Testis (tissue), 3 donors: ENCODE data around the gene DNAJC4. TPM values are rescaled to one million over a fixed set of nuclear protein-coding genes. Genes with fewer than 3 reads are reported as not detected.

Experiments used
- DNase-seq: peaks from one replicate; pipeline ENCODE4 v3.0.0-alpha.2; 2019
- H3K27ac ChIP-seq, 2 donors: fragments of 200-600 bp; sonication (generic); one replicate each; pipeline ENCODE4 v1.5.1; 2019
- H3K27me3 ChIP-seq: fragments of 200-600 bp; sonication (generic); one replicate; pipeline ENCODE4 v1.5.1; 2019
- H3K36me3 ChIP-seq: fragments of 200-600 bp; sonication (generic); one replicate; pipeline ENCODE4 v1.5.1; 2017; ENCODE audit warnings: low read depth; ENCODE audit errors: missing control alignments
- H3K4me1 ChIP-seq: fragments of 200-600 bp; sonication (generic); one replicate; pipeline ENCODE4 v1.5.1; 2019
- H3K4me3 ChIP-seq, 2 donors: fragments of 200-600 bp; sonication (generic); one replicate each; pipeline ENCODE4 v1.5.1; 2017 to 2019
- H3K9me3 ChIP-seq: fragments of 200-600 bp; sonication (generic); one replicate; pipeline ENCODE4 v1.5.1; 2017
- POLR2A ChIP-seq: fragments of 450-650 bp; IDR thresholded peaks from one replicate; pipeline ENCODE4 v1.6.1; 2017; ENCODE audit warnings: antibody characterized with exemption, mild to moderate bottlenecking, moderate library complexity
- WGBS, 2 donors: methylation state at CpG; one replicate each; pipeline ENCODE4 v1.1.5; 2018; 5-methylcytosine and 5-hydroxymethylcytosine counted together
- intact Hi-C: fragments of 100-400 bp; cut with DNase I; formaldehyde crosslinking; loops from one replicate; pipeline ENCODE4 v1.15.1; 2023; ENCODE audit warnings: low total_unique reads
- polyA plus RNA-seq: library from polyadenylated mRNA; stranded (reverse); fragments of 350-450 nt; fragmentation: Illumina TruSeq; extraction: RNeasy Lipid Tissue Mini Kit (QIAGEN cat#74804); gene quantifications from one replicate; pipeline ENCODE4 v1.2.3, GENCODE V29; 2014; ENCODE audit warnings: low read depth, low replicate concordance; ENCODE audit not compliant: insufficient read depth
- total RNA-seq, 2 donors: library from RNA; depleted of rRNA; stranded (reverse); fragments of >200 nt; gene quantifications; one replicate each; pipeline ENCODE4 v1.2.3, GENCODE V29; 2016
- TF ChIP-seq, protein P1 (sequence below), 3 experiments: fragments of 450-650 bp in 2 of 3; fragments of 200-600 bp in 1 of 3; sonication (generic) in 1 of 3; IDR thresholded peaks; one replicate each; pipeline ENCODE4 v1.5.1; 2016 to 2019; ENCODE audit warnings: antibody characterized with exemption in 3 of 3, mild to moderate bottlenecking in 2 of 3, moderate library complexity in 1 of 3

DNAJC4 gene
- total and polyA plus RNA-seq, 3 donors from 2014 or later: 105 to 303 (median 254) TPM

DNA sequence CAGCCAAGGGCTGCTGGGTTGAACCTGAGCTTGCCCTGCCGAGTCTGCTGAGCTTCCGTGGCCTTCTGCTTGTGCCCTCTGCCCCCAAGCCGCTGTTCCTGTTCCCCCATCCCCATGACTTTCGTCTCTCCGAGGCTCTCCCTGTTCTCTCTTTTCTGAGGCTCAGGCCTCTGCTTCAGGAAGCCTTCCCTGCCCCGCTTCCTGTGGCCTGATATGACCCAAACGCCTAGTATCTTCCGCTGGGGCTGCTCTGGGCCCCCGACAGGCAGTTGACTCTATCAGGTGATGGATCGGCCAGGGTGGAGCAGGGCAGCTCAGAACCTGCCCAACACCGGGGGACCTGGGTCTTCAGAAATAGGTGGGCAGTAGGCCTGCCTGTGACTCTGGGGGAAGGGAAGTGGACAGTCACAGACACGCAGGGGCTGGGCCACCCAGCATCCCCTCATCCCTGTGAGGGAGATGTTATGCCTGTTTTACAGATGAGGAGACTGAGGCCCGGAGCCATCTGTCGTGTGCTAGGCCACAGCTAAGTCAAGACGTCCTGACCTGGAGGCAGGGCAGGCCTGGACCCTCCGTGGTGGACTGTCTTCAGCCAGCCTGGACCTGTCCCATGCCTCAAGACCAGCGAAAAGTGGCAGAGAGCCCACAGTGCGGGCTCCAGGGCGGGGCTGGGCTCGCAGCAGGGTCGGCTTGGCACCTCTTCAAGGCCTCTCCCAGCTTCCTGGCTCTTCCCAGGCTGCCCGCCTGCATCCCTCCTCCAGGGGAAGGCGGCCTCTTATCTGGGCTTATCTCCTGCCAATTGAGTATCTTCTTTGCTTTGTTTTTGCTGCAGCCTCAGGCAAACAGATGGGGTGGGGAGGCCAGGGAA lies 37.9 kb downstream of the DNAJC4 start:
- WGBS, 2 donors: 20 to 24% methylated on average over 16 to 23 of the region's 23 CpGs
- Histone ChIP-seq H3K4me3 (peak overlapping the region in 1 of 2 donors; percentile 67), H3K36me3 (no peaks in the 10 kb centered on the region), H3K4me1 (peaks cover 43% of the 10 kb centered on the region), H3K27me3 (no peaks in the 10 kb centered on the region), H3K9me3 (no peaks in the 10 kb centered on the region), H3K27ac (peak overlapping the region; percentile 86 to 94)
- peak; percentile 94 for DNase-seq
- TF ChIP-seq POLR2A: no peak
- TF ChIP-seq, protein P1, sequence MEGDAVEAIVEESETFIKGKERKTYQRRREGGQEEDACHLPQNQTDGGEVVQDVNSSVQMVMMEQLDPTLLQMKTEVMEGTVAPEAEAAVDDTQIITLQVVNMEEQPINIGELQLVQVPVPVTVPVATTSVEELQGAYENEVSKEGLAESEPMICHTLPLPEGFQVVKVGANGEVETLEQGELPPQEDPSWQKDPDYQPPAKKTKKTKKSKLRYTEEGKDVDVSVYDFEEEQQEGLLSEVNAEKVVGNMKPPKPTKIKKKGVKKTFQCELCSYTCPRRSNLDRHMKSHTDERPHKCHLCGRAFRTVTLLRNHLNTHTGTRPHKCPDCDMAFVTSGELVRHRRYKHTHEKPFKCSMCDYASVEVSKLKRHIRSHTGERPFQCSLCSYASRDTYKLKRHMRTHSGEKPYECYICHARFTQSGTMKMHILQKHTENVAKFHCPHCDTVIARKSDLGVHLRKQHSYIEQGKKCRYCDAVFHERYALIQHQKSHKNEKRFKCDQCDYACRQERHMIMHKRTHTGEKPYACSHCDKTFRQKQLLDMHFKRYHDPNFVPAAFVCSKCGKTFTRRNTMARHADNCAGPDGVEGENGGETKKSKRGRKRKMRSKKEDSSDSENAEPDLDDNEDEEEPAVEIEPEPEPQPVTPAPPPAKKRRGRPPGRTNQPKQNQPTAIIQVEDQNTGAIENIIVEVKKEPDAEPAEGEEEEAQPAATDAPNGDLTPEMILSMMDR (IDR thresholded peaks at IDR 0.05): no peak
- intact Hi-C loops: no loop called here

- peak; percentile 51 for DNase-seq
- Histone ChIP-seq H3K4me1 (peaks cover 42% of the 10 kb centered on the region), H3K4me3 (peak overlapping the region; percentile 62 to 67), H3K27ac (peak overlapping the region; percentile 86 to 94), H3K27me3 (no peaks in the 10 kb centered on the region), H3K36me3 (no peaks in the 10 kb centered on the region), H3K9me3 (no peaks in the 10 kb centered on the region)
- 0 to 1% methylated on average over 6 to 34 of the region's 34 CpGs for WGBS, 2 donors
- TF ChIP-seq, protein P1 (IDR thresholded peaks at IDR 0.05): no peak
- intact Hi-C loops: no loop called here
Measured at GRCh38 chr11:64268893-64269539, 38.7 kb downstream of the DNAJC4 start.

- DNase-seq: peak; percentile 99
- Histone ChIP-seq H3K4me3 (peak overlapping the region; percentile 62 to 67), H3K4me1 (peaks cover 36% of the 10 kb centered on the region), H3K9me3 (no peaks in the 10 kb centered on the region), H3K36me3 (no peaks in the 10 kb centered on the region), H3K27ac (peak overlapping the region; percentile 91 to 94), H3K27me3 (no peaks in the 10 kb centered on the region)
- intact Hi-C loops: no loop called here
- no peak for TF ChIP-seq POLR2A
- TF ChIP-seq, protein P1 (IDR thresholded peaks at IDR 0.05): peak in 1 of 3 experiments; percentile 9
- WGBS, 2 donors: 0% methylated on average over 6 to 37 of the region's 58 CpGs
Measured at GRCh38 chr11:64269540-64270220, 39.3 kb downstream of the DNAJC4 start.

DNA sequence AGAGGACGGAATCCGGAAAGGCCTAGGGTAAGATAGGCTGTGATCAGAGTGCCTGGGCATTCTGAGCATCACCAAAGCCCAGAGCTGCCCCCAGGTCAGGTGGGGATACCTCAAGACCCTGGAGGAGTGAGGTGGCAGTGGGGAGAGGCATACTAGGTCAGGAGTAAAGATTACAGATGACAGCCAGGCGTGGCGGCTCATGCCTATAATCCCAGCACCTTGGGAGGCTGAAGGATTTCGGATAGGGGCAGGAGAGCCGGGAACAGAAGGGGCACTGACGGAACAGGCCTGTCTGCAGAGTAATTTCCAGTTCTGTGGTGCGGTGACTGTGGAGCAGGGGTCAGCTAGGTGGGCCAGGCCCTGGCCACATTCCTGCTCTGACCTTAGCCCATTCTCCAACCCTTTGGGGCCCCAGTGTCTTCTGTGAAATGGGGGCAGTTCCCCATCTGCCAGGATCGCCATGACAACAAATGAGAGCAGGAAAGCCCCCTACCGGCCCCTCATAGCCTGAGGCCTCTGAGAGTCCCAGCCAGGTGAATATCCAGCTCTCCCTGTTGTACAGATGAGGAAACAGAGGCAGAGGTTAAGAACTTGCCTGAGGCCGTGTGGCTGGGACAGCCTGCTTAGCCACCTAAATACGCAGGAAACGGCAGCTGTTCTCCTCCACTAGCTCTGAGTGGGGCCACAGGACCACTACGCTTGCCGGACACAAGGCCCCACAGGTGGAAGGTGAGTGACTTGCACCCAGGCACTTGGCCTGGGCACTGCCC lies 44.9 kb downstream of the DNAJC4 start:
- Histone ChIP-seq H3K36me3 (no peaks in the 10 kb centered on the region), H3K9me3 (no peaks in the 10 kb centered on the region), H3K4me1 (peaks cover 13% of the 10 kb centered on the region), H3K4me3 (no peak overlapping the region), H3K27ac (no peak overlapping the region), H3K27me3 (no peaks in the 10 kb centered on the region)
- no peak for DNase-seq
- TF ChIP-seq POLR2A: no peak
- whole genome bisulfite sequencing, 2 donors: 82 to 84% methylated on average over 13 to 15 of the region's 15 CpGs
- intact Hi-C loops: no loop called here
